ENCODE measurements around the gene GRIN3A.

Gene GRIN3A

GRCh38 chr9:101620452-101620851 lies 118.0 kb downstream of the GRIN3A start:
- no peaks in the 10 kb centered on the region for H3K9me3 ChIP-seq
- H3K27me3 ChIP-seq, result no peaks in the 10 kb centered on the region
- no peak for TF ChIP-seq CTCF (IDR thresholded peaks at IDR 0.05)
- H3K4me1 ChIP-seq (ENCODE audit: control insufficient read depth in 1 of 2, insufficient read depth in 1 of 2, low read depth in 1 of 2, low read length in 1 of 2), result no peaks in the 10 kb centered on the region
- no peak overlapping the region for H3K4me3 ChIP-seq (ENCODE audit: low read depth in 1 of 2, low read length in 1 of 2)
- no peaks in the 10 kb centered on the region for H3K36me3 ChIP-seq
- H3K27ac ChIP-seq, result no peak overlapping the region

- no peak for TF ChIP-seq CTCF (IDR thresholded peaks at IDR 0.05)
- no peaks in the 10 kb centered on the region for H3K27me3 ChIP-seq
Observed at GRCh38 chr9:101618698-101619097, 119.7 kb downstream of the GRIN3A start.

GRCh38 chr9:101605547-101605946 lies 132.9 kb downstream of the GRIN3A start:
- H3K36me3 ChIP-seq, result no peaks in the 10 kb centered on the region
- H3K9me3 ChIP-seq, result no peaks in the 10 kb centered on the region
- peaks cover 23% of the 10 kb centered on the region for H3K27me3 ChIP-seq
- TF ChIP-seq CTCF (IDR thresholded peaks at IDR 0.05), result no peak
- no peak overlapping the region for H3K27ac ChIP-seq
- H3K4me3 ChIP-seq (ENCODE audit: low read depth in 1 of 2, low read length in 1 of 2), result no peak overlapping the region
- H3K4me1 ChIP-seq (ENCODE audit: control insufficient read depth in 1 of 2, insufficient read depth in 1 of 2, low read depth in 1 of 2, low read length in 1 of 2), result peaks cover 0 to 3% of the 10 kb centered on the region in 2 experiments

More at GRCh38 chr9:101618698-101619097, 119.7 kb downstream of the GRIN3A start:
- H3K36me3 ChIP-seq, result no peaks in the 10 kb centered on the region
- no peaks in the 10 kb centered on the region for H3K4me1 ChIP-seq (ENCODE audit: control insufficient read depth in 1 of 2, insufficient read depth in 1 of 2, low read depth in 1 of 2, low read length in 1 of 2)
- H3K4me3 ChIP-seq (ENCODE audit: low read depth in 1 of 2, low read length in 1 of 2), result no peak overlapping the region
- H3K27ac ChIP-seq, result no peak overlapping the region
- no peaks in the 10 kb centered on the region for H3K9me3 ChIP-seq

GRCh38 chr9:101604296-101604695 lies 134.2 kb downstream of the GRIN3A start:
- Histone ChIP-seq H3K36me3 (no peaks in the 10 kb centered on the region), H3K4me3 (ENCODE audit: low read depth in 1 of 2, low read length in 1 of 2) (no peak overlapping the region)
- no peak for TF ChIP-seq CTCF (IDR thresholded peaks at IDR 0.05)

GRCh38 chr9:101601904-101602765 lies 136.3 kb downstream of the GRIN3A start:
- H3K27me3 ChIP-seq, result peaks cover 46% of the 10 kb centered on the region
- H3K4me1 ChIP-seq (ENCODE audit: control insufficient read depth in 1 of 2, insufficient read depth in 1 of 2, low read depth in 1 of 2, low read length in 1 of 2), result peaks cover 0 to 3% of the 10 kb centered on the region in 2 experiments
- TF ChIP-seq CTCF (IDR thresholded peaks at IDR 0.05), result no peak
- no peak overlapping the region for H3K4me3 ChIP-seq (ENCODE audit: low read depth in 1 of 2, low read length in 1 of 2)
- H3K36me3 ChIP-seq, result no peaks in the 10 kb centered on the region
- H3K9me3 ChIP-seq, result no peaks in the 10 kb centered on the region
- no peak overlapping the region for H3K27ac ChIP-seq

More at GRCh38 chr9:101604296-101604695, 134.2 kb downstream of the GRIN3A start:
- H3K27ac ChIP-seq, result no peak overlapping the region
- H3K9me3 ChIP-seq, result no peaks in the 10 kb centered on the region
- peaks cover 36% of the 10 kb centered on the region for H3K27me3 ChIP-seq
- peaks cover 0 to 3% of the 10 kb centered on the region in 2 experiments for H3K4me1 ChIP-seq (ENCODE audit: control insufficient read depth in 1 of 2, insufficient read depth in 1 of 2, low read depth in 1 of 2, low read length in 1 of 2)

Data from neutrophil (primary cell).